Upper lobe of left lung (tissue), 4 donors: ENCODE data around the gene IFITM2.
"Not testable (repeated sequence)": the region's sequence is repeated elsewhere in the genome, so short reads cannot be mapped to it uniquely, and the experiment has no call there.

Source experiments
- EP300 ChIP-seq, 4 donors: sonication (generic); formaldehyde crosslinking; IDR thresholded peaks; one replicate each; pipeline ENCODE4 v1.5.1; 2017; ENCODE audit warnings: antibody characterized with exemption in 4 of 4, control low read depth in 2 of 4
- POLR2A ChIP-seq, 4 donors: fragments of 450-650 bp; IDR thresholded peaks; one replicate each; pipeline ENCODE4 v1.5.1; 2016 to 2017; ENCODE audit warnings: antibody characterized with exemption in 4 of 4, mild to moderate bottlenecking in 2 of 4
- POLR2AphosphoS5 ChIP-seq, 2 donors: sonication (generic); formaldehyde crosslinking; IDR thresholded peaks; one replicate each; pipeline ENCODE4 v1.5.1; 2017; ENCODE audit warnings: antibody characterized with exemption in 2 of 2
- TF ChIP-seq, protein P1 (sequence below), 6 experiments: fragments of 450-650 bp in 4 of 6; fragments of 200-600 bp in 2 of 6; sonication (generic) in 2 of 6; IDR thresholded peaks; one replicate each; pipeline ENCODE4 v1.5.1; 2016 to 2019; ENCODE audit warnings: antibody characterized with exemption in 6 of 6

DNA sequence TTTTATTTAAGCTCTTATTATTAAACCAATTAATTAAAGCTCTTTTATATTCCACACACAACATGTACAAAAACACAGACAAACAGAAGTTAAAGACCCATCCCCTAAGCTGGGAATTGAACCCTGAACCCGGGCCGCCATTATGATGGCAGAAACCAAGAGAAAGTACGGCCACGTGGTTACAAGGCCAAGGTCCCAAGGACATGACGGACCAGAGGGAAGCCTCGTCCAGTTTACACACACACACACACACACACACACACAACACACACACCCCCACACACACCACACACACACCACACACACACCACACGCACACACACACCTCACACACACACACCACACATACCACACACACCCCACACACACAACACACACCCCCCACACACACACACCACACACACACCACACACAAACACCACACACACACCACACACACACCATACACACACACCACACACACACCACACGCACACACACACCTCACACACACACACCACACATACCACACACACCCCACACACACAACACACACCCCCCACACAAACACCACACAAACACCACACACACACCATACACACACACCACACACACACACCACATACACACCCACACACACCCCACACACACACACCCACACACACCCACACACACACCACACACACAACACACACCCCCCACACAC lies 41.8 kb downstream of the IFITM2 start:
- TF ChIP-seq, protein P1, sequence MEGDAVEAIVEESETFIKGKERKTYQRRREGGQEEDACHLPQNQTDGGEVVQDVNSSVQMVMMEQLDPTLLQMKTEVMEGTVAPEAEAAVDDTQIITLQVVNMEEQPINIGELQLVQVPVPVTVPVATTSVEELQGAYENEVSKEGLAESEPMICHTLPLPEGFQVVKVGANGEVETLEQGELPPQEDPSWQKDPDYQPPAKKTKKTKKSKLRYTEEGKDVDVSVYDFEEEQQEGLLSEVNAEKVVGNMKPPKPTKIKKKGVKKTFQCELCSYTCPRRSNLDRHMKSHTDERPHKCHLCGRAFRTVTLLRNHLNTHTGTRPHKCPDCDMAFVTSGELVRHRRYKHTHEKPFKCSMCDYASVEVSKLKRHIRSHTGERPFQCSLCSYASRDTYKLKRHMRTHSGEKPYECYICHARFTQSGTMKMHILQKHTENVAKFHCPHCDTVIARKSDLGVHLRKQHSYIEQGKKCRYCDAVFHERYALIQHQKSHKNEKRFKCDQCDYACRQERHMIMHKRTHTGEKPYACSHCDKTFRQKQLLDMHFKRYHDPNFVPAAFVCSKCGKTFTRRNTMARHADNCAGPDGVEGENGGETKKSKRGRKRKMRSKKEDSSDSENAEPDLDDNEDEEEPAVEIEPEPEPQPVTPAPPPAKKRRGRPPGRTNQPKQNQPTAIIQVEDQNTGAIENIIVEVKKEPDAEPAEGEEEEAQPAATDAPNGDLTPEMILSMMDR (IDR thresholded peaks at IDR 0.05), result not testable (repeated sequence)
- TF ChIP-seq POLR2AphosphoS5, POLR2A, EP300 (IDR thresholded peaks at IDR 0.05): not testable (repeated sequence)
